ENCODE measurements around the gene PSG7. TPM values are rescaled to one million over a fixed set of nuclear protein-coding genes. Genes with fewer than 3 reads are reported as not detected.
"Not testable (repeated sequence)": the region's sequence is repeated elsewhere in the genome, so short reads cannot be mapped to it uniquely, and the experiment has no call there.

PSG7 gene
- total RNA-seq, 3 donors from 2014 or later (not counting 1 experiment from before 2014, with no cell fraction given) = not detected

DNA sequence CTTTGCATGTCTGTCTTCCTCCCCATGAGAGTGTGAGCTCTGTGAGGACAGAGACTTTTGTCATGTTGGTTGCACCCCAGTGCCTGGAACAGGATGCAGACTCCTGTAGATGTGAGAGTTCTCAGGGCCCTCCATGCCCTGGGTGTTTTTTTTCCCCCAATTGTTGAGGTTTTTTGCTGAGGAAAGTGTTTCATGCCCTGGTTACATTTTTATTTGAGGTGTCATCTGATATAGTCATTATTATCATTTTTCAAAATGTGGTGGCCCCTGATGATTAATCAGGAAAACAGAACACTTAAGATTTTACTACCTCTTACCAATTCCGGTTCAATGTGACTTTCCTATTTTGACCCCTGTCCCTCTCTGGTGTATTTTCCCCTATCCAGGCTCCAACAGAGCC is 20.1 kb downstream of the PSG7 start:
- ATAC-seq; DNase-seq; H3K4me3 ChIP-seq (ENCODE audit: low read length); H3K4me1 ChIP-seq (ENCODE audit: control insufficient read depth, insufficient read depth, low read length); H3K9me3 ChIP-seq (ENCODE audit: control insufficient read depth, insufficient read depth, low read length); H3K9me3 Mint-ChIP-seq; H3K36me3 Mint-ChIP-seq; H3K27ac Mint-ChIP-seq; H3K36me3 ChIP-seq (ENCODE audit: control insufficient read depth, insufficient read depth, low read length); H3K4me1 Mint-ChIP-seq; H3K27me3 ChIP-seq (ENCODE audit: control insufficient read depth, insufficient read depth, low read length); H3K27me3 Mint-ChIP-seq (ENCODE audit: low read depth in 2 of 2); intact Hi-C loops (cut with micrococcal nuclease); H3K27ac ChIP-seq (ENCODE audit: low read length); H3K4me3 Mint-ChIP-seq: not testable (repeated sequence)
- 75% methylated on average over 1 of the region's 1 CpG for WGBS (ENCODE audit: insufficient coverage)

DNA sequence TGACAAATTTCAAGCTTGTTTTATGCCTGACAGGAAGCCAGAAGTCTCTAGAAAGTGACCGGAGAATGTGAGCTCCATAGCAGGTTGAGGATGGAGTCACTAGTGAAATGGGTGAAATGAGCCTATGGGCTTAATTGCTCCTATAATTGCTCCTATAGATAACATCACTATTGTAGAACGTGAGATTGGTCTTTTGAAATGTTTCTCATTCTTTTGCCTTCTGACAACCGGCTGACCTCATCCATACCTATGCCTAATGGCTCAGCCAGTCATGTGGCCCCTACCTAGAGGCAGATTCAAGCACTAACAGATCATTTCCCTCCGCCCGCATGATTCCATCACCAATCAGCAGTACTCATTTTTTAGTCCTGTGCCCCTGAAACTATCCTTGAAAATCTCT is 23.5 kb downstream of the PSG7 start:
- H3K4me1 ChIP-seq (ENCODE audit: control insufficient read depth, insufficient read depth, low read length); intact Hi-C loops (cut with micrococcal nuclease); H3K4me3 ChIP-seq (ENCODE audit: low read length); H3K27ac ChIP-seq (ENCODE audit: low read length); H3K36me3 Mint-ChIP-seq; H3K36me3 ChIP-seq (ENCODE audit: control insufficient read depth, insufficient read depth, low read length); H3K4me1 Mint-ChIP-seq; H3K27ac Mint-ChIP-seq; ATAC-seq; DNase-seq; H3K27me3 ChIP-seq (ENCODE audit: control insufficient read depth, insufficient read depth, low read length); H3K4me3 Mint-ChIP-seq; H3K9me3 Mint-ChIP-seq; H3K9me3 ChIP-seq (ENCODE audit: control insufficient read depth, insufficient read depth, low read length): not testable (repeated sequence)
- 89% methylated on average over 5 of the region's 5 CpGs for WGBS (ENCODE audit: insufficient coverage)
- H3K27me3 Mint-ChIP-seq (ENCODE audit: low read depth in 2 of 2) = peaks cover 3 to 11% of the 10 kb centered on the region in 2 donors

DNA sequence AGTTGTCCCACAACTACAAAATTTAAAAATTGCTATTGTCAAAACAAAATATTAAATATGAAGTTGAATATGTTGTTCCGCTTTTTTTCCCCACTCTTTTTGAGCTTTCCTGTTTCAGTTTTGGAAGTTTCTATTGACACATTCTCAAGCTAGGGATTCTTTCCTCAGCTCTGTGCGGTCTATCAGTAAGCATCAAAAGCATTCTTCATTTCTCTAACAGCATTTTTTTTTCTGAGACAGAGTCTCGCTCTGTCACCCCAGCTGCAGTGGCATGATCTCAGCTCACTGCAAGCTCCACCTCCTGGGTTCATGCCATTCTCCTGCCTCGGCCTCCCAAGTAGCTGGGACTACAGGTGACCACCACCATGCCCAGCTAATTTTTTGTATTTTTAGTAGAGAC is 24.1 kb downstream of the PSG7 start:
- H3K4me3 Mint-ChIP-seq; DNase-seq; H3K27ac ChIP-seq (ENCODE audit: low read length); H3K4me1 ChIP-seq (ENCODE audit: control insufficient read depth, insufficient read depth, low read length); H3K27ac Mint-ChIP-seq; ATAC-seq; H3K9me3 ChIP-seq (ENCODE audit: control insufficient read depth, insufficient read depth, low read length); H3K36me3 Mint-ChIP-seq; H3K36me3 ChIP-seq (ENCODE audit: control insufficient read depth, insufficient read depth, low read length); H3K9me3 Mint-ChIP-seq; H3K4me1 Mint-ChIP-seq; H3K4me3 ChIP-seq (ENCODE audit: low read length); H3K27me3 ChIP-seq (ENCODE audit: control insufficient read depth, insufficient read depth, low read length); intact Hi-C loops (cut with micrococcal nuclease): not testable (repeated sequence)
- 88% methylated on average over 4 of the region's 4 CpGs for WGBS (ENCODE audit: insufficient coverage)
- peaks cover 3 to 11% of the 10 kb centered on the region in 2 donors for H3K27me3 Mint-ChIP-seq (ENCODE audit: low read depth in 2 of 2)

DNA sequence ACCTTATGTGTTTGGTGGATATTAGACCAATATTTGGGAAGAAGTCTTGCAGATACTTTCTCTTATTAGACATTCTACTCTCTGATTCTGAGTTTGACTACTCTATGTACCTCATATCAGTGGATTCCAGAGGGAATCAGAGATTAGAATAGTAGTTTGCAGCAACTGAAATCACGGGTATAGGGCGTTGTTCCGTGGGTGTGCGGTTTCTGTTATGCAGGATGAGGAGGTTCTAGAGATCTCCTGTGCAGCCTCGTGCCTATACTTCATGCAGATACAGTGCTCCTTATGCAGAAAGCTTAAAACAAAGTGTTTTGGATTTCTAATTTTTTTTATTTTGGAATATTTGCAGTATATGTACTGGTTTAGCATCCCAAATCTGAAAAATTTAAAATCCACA is 25.3 kb downstream of the PSG7 start:
- H3K9me3 ChIP-seq (ENCODE audit: control insufficient read depth, insufficient read depth, low read length); H3K9me3 Mint-ChIP-seq; H3K4me3 Mint-ChIP-seq; H3K4me3 ChIP-seq (ENCODE audit: low read length); H3K27ac ChIP-seq (ENCODE audit: low read length); DNase-seq; H3K36me3 ChIP-seq (ENCODE audit: control insufficient read depth, insufficient read depth, low read length); H3K27me3 ChIP-seq (ENCODE audit: control insufficient read depth, insufficient read depth, low read length); H3K4me1 ChIP-seq (ENCODE audit: control insufficient read depth, insufficient read depth, low read length); intact Hi-C loops (cut with micrococcal nuclease); H3K4me1 Mint-ChIP-seq; H3K27ac Mint-ChIP-seq; ATAC-seq; H3K36me3 Mint-ChIP-seq: not testable (repeated sequence)
- peaks cover 3 to 18% of the 10 kb centered on the region in 2 donors for H3K27me3 Mint-ChIP-seq (ENCODE audit: low read depth in 2 of 2)
- 76% methylated on average over 5 of the region's 5 CpGs for WGBS (ENCODE audit: insufficient coverage)

DNA sequence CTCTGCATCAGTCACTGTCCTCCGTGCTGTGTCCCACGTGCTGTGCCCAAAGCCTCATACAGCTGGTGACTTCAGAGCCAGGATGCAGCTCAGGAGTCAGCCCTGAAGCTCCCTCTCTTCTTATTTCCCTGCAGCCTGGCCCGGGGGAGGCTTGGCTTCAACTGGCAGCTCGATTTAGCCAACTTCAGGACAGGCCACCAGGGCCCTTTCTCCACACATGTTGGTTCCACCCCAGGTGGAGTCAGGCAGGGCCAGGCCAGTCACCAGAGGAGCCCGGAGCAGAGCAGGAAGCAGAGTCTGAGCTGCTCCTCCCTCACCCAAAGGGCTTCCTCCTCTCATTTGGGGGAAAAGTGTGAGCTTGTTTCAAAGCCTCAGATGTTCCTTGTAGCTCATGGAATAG is 30.8 kb downstream of the PSG7 start:
- H3K9me3 ChIP-seq (ENCODE audit: control insufficient read depth, insufficient read depth, low read length); H3K4me1 Mint-ChIP-seq; H3K36me3 Mint-ChIP-seq; ATAC-seq; H3K4me1 ChIP-seq (ENCODE audit: control insufficient read depth, insufficient read depth, low read length); H3K9me3 Mint-ChIP-seq; H3K4me3 Mint-ChIP-seq; H3K27me3 ChIP-seq (ENCODE audit: control insufficient read depth, insufficient read depth, low read length); intact Hi-C loops (cut with micrococcal nuclease); DNase-seq; H3K27ac ChIP-seq (ENCODE audit: low read length); H3K4me3 ChIP-seq (ENCODE audit: low read length); H3K27ac Mint-ChIP-seq; H3K36me3 ChIP-seq (ENCODE audit: control insufficient read depth, insufficient read depth, low read length): not testable (repeated sequence)
- peaks cover 6 to 39% of the 10 kb centered on the region in 2 donors for H3K27me3 Mint-ChIP-seq (ENCODE audit: low read depth in 2 of 2)
- WGBS (ENCODE audit: insufficient coverage) = 66% methylated on average over 4 of the region's 5 CpGs

DNA sequence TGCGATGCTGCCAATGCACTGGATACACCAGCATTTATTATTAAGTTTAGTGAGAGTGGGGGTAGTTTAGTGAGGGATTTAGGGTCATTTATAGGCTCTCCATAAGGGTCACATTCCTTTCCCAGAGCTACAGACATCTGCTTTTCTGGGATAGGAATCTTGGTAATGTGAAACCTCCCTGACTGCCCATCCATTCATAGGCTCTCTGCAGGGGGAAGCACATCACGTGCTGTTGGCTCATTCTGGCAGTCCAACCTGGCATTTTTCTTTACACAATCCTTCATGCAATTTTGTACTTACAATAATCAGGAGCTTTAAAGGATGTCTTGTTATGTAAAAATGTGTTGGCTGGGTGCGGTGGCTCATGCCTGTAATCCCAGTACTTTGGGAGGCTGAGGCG is 36.4 kb downstream of the PSG7 start:
- H3K36me3 Mint-ChIP-seq; H3K4me1 ChIP-seq (ENCODE audit: control insufficient read depth, insufficient read depth, low read length); H3K4me3 ChIP-seq (ENCODE audit: low read length); H3K9me3 Mint-ChIP-seq; DNase-seq; H3K9me3 ChIP-seq (ENCODE audit: control insufficient read depth, insufficient read depth, low read length); H3K27ac ChIP-seq (ENCODE audit: low read length); H3K36me3 ChIP-seq (ENCODE audit: control insufficient read depth, insufficient read depth, low read length); H3K4me3 Mint-ChIP-seq; H3K4me1 Mint-ChIP-seq; intact Hi-C loops (cut with micrococcal nuclease); ATAC-seq; H3K27ac Mint-ChIP-seq; H3K27me3 ChIP-seq (ENCODE audit: control insufficient read depth, insufficient read depth, low read length): not testable (repeated sequence)
- WGBS (ENCODE audit: insufficient coverage) = 94% methylated on average over 3 of the region's 4 CpGs
- H3K27me3 Mint-ChIP-seq (ENCODE audit: low read depth in 2 of 2) = peaks cover 7 to 52% of the 10 kb centered on the region in 2 donors

DNA sequence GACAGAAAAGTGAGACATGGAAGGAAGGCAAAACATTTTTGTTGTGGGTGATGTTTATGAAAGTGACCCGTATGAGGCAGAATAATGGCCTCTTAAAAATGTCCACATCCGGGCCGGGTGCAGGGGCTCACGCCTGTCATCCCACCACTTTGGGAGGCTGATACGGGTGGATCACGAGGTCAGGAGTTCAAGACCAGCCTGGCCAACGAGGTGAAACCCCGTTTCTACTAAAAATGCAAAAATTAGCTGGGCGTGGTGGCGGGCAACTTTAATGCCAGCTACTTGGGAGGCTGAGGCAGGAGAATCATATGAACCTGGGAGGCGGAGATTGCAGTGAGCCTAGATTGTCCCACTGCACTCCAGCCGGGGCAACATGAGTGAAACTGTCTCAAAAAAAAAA is 37.3 kb downstream of the PSG7 start:
- H3K4me3 ChIP-seq (ENCODE audit: low read length); H3K4me1 ChIP-seq (ENCODE audit: control insufficient read depth, insufficient read depth, low read length); H3K9me3 ChIP-seq (ENCODE audit: control insufficient read depth, insufficient read depth, low read length); H3K36me3 Mint-ChIP-seq; H3K27ac ChIP-seq (ENCODE audit: low read length); DNase-seq; H3K4me1 Mint-ChIP-seq; H3K27me3 ChIP-seq (ENCODE audit: control insufficient read depth, insufficient read depth, low read length); H3K4me3 Mint-ChIP-seq; H3K9me3 Mint-ChIP-seq; H3K27ac Mint-ChIP-seq; ATAC-seq; intact Hi-C loops (cut with micrococcal nuclease); H3K36me3 ChIP-seq (ENCODE audit: control insufficient read depth, insufficient read depth, low read length): not testable (repeated sequence)
- 83% methylated on average over 10 of the region's 12 CpGs for WGBS (ENCODE audit: insufficient coverage)
- peaks cover 7 to 52% of the 10 kb centered on the region in 2 donors for H3K27me3 Mint-ChIP-seq (ENCODE audit: low read depth in 2 of 2)

DNA sequence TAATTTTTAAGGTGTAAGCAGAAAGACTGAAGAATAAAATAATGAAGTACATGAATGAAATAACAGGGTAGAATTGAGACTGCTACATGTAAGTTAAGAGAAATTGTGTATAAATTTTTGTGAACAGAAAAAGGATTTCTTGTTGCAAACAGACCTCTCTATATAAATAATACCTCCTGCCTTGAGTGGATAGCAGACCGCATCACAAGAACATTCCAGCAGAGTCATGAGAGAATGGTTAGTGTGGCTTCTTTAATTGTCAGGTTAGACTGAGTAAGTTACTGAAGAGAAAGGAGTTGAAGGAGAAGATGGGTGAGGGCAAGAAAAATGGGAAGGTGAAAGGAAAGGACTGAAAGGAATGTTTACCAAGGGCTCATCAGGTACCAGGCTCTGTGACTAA is 37.9 kb downstream of the PSG7 start:
- H3K36me3 ChIP-seq (ENCODE audit: control insufficient read depth, insufficient read depth, low read length); H3K4me1 Mint-ChIP-seq: not testable (repeated sequence)

More for the DNA sequence above, 37.9 kb downstream of the PSG7 start:
- ATAC-seq; DNase-seq; H3K36me3 Mint-ChIP-seq; H3K27me3 ChIP-seq (ENCODE audit: control insufficient read depth, insufficient read depth, low read length); H3K9me3 ChIP-seq (ENCODE audit: control insufficient read depth, insufficient read depth, low read length); H3K27ac Mint-ChIP-seq; H3K4me3 Mint-ChIP-seq; intact Hi-C loops (cut with micrococcal nuclease); H3K4me1 ChIP-seq (ENCODE audit: control insufficient read depth, insufficient read depth, low read length); H3K4me3 ChIP-seq (ENCODE audit: low read length); H3K9me3 Mint-ChIP-seq; H3K27ac ChIP-seq (ENCODE audit: low read length): not testable (repeated sequence)
- peaks cover 7 to 49% of the 10 kb centered on the region in 2 donors for H3K27me3 Mint-ChIP-seq (ENCODE audit: low read depth in 2 of 2)
- 100% methylated on average over 1 of the region's 1 CpG for WGBS (ENCODE audit: insufficient coverage)
